HG02981 (cell line): ENCODE results near the gene PIP5K1C.

ENCODE experiments used
- ATAC-seq: cut with Tn5 transposase; IDR thresholded peaks from one replicate; pipeline ENCODE4 v1.9.1; 2021; ENCODE audit warnings: mild to moderate bottlenecking, moderate library complexity; ENCODE audit not compliant: unreplicated experiment

PIP5K1C gene

DNA sequence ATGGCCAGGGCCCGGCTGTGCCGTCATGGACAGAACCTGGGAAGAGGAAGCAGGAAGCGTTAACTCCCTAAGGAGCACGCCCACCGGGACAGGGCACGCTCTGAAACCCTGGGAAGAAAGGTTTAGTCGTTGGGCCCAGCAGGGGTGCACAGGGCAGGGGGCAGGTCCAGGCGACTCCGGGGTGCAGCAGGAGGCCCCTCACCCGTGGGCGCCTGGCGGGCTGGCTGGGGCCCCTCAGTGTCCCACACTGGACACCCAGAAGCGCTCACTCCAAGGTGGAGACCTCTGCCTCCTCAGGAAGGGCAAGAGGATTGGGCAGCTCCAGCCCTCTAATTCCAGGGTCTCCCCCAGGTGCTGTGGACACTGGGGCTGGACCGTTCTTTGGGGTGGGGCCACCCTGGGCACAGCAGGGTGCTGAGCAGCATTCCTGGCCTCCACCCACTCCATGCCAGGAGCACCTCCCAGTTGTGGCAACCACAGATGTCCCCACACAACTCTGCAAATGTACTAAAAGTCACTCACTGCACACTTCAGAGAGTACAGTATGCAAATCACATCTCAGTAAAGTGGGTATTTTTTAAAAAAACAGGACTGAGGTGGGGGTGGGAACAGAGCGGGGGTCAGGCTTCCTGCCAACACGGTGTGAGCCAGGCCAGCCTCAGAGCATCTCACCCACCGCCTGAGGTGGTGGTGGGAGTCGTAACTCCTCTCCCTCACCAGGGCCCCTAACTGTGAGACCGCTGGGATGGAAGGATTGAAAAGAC lies 35.2 kb downstream of the PIP5K1C start:
- no peak for ATAC-seq

GRCh38 chr19:3663838-3664237 lies 36.4 kb downstream of the PIP5K1C start:
- ATAC-seq: no peak

GRCh38 chr19:3661284-3662238 lies 38.7 kb downstream of the PIP5K1C start:
- no peak for ATAC-seq

DNA sequence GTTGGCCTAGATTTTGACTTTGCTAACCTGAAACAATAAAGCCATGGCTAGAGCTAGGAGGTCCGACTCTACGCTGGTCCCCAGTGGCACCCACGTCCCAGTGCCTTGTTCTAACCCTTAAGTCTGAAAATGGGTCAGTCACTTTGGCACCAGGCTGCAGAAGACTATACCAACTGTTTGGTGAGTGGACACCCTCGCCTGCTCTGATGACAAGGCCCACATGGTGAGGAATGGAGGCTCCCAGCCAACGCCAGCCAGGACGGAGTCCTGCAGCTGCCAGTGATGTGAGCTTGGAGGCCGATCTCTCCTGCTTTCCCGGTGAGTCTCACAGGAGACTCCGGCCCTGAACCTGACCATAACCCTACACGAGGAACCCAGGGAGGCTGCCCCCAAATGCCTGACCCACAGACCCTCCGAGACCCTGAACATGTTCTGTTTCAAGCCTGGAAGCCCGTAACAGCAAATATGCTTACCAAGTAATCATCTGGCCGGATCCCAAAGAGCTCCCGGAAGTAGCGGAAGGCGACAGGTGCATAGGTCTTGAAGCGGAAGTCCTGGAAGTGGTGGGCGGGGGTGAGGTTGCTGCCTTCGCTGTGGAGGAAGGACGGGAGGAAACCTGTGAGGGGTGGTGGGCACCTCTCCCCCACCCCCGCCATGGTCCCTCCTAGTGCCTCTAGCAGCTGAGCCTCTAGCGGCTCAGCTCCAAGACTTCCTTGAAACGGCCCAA lies 39.6 kb downstream of the PIP5K1C start:
- no peak for ATAC-seq

DNA sequence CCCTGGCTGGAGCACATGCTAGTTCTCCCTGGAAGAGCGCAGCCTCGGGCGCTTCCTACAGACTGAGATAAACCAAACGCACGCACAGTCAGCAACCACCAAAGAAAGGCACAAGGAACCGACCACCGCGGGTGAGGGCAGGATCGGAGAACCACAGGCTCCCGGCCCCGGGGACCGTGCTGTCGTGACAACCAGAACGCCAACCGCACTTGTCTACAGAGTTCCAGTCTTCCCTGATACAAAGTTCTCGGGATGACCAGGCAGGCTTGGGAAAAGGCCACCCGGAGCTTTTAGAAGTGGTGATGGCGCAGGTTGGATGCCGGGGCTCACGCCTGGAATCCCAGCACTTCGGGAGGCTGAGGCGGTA lies 40.5 kb downstream of the PIP5K1C start:
- no peak for ATAC-seq

DNA sequence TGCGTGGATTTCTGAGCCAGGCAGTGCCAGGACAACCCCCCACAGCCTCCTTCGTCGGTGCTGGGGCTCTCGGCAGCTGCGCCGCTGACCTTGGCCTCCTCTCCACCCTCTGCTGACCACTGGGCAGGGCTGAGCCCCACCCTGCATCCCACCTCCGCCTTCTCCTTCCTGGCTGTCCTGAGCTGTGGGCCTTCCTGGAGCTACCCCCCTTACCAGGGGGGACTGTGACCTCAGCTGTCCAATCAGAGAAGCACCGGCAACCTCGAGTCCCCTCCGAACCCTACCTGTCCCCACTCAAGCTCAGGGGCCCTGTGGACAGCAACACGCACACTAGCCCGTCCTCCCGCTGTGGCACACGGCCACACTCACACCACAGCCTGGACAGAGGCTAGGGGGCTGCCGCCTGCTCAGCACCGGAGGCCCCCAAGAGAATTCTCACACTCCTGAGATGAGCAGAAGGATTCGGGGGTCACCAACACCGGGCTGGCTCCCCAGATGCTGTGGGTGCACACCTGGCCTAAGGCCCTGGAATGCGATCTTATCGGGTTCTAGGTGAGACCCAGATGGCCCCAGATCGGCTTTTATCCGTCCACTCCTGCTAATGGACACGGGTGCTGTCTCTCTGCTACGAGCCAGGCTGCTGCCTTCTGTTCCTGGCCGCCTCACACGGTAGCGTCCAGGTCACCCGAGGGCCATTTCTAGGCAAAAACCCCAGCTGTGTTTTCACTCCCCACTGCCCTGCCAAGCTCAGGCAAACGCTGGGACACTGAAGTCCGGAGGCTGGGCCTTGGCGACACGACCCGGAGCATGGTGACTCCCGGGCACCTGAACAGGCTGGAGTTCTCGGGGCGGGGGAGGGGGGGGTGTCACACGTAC lies 41.2 kb downstream of the PIP5K1C start:
- no peak for ATAC-seq

GRCh38 chr19:3658004-3658869 lies 42.0 kb downstream of the PIP5K1C start:
- no peak for ATAC-seq

GRCh38 chr19:3657395-3657769 lies 42.9 kb downstream of the PIP5K1C start:
- no peak for ATAC-seq

GRCh38 chr19:3656747-3657394 lies 43.4 kb downstream of the PIP5K1C start:
- no peak for ATAC-seq

DNA sequence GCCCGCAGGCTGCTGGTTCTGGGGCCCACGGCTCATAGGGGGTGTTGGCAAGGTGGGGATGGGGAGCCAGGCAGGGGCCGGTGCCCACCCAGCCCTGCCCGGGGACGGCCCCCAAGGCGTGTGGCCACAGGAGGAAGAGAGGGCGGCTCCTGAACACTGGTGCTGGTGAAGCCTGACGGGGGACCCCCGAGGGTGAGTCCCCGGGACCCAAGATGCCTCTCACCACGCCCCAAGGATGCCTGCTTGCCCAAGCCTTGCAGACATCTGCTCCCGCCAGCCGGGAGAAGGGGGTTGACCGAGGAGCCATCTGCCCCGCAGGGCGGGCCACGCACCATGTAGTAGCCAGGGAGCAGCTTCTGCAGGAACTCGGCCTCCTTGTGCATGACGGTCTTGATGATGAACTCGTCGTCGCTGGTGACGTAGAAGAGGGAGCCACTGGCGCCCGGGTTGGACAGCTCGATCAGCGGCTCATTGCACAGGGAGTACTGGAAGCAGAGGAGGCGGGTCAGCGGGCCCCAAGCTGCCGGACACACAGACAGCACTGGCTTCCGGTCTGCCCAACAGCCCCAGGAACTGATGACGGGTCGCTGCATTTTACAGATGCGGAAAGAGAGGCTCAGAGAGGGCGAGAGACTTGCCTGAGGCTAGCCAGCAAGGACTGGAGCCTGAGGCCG lies 44.1 kb downstream of the PIP5K1C start:
- no peak for ATAC-seq

- no peak for ATAC-seq
These were observed 44.7 kb downstream of the PIP5K1C start for GRCh38 chr19:3655402-3656072.

DNA sequence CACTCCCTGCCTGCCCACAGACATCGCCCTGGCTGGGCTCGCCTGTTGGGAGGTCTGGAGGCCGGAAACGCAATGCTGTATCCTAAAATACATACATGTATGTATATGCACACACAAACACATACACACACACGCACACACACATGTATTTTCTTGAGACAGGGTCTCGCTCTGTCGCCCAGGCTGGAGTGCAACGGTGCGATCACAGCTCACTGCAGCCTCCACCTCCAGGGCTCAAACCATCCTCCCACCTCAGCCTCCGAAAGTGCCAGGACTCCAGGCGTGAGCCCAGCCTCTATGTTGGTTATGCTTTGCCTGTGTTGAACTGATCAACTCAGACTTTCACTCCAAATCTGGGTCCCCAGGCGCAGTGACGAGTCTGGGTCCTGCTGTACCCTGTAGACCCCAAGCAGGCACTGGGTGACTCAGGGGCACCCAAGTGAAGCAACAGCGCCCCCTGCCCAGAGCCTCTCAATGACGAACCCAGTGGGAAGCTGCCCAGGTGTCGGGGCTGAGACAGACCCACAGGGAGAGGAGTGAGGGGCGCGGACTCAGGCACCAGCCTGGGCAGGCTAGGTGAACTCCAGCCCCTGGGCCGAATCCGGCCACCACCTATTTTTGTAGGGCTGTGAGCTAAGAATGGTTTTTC lies 46.3 kb downstream of the PIP5K1C start:
- ATAC-seq: no peak

GRCh38 chr19:3653081-3653795 lies 47.0 kb downstream of the PIP5K1C start:
- no peak for ATAC-seq

DNA sequence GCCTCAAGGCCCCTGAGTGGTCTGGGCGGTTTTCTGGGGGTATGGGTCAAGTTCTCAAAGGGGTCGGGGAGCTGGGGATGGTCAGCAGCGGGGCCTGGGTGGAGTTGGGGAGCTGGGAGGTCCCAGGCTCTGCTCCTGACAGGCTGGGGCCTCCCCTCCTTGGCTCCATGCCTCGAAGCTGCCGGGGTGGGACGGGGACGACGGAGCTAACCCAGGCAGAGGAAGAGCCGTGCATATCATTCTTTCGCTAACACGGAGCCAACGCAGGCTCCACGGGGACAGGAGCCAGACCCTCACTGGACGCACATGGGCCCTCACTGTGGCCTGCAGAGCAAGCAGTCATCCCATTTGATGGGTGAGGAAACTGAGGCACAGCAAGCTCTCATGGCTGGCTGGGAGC lies 47.8 kb downstream of the PIP5K1C start:
- ATAC-seq: no peak

- ATAC-seq: no peak
These were observed 48.6 kb downstream of the PIP5K1C start for GRCh38 chr19:3651684-3652083.

- ATAC-seq: no peak
These were observed 50.4 kb downstream of the PIP5K1C start for GRCh38 chr19:3649888-3650287.
